ENCODE measurements around the gene B4GALT3.
A peak's percentile ranks its signal among the peaks of the same experiment; 100 is the strongest.

B4GALT3 gene

DNA sequence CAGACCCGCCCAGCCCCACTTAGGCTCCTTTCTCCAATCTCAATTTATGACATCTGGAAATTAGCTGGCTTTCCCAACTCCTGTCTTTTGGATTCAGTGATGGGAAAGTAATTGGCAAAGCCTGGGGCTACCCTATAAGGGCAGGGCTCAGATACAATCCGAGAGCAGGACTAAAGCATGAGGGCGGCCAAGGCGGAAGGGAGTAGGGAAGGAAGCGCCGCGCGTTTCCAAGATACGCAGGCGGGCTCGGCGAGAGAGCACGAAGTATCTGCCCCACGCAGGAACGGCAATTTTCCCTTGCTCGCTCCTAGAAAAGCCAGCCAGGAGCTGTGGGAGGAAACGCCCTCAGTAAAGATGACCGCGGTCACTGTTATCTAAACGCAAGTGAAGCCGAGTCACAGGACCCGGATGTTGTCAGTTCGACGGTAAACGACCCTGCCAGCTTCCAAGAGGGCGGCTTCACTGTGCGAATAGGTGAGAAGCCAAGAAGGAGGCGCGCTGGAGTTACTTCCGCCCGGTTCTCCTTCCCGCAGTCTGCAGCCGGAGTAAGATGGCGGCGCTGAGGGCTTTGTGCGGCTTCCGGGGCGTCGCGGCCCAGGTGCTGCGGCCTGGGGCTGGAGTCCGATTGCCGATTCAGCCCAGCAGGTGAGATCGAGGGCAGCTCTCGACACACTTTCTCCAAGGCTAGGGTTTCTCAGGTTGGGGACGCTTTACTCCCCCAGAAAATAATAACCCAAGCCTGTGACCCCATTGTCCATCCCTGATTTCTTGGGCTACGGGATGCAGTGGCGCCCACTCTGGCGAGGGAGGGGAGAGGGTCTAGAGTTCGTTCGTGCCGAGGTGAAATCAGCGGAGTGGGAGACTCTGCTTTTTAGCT lies 24.8 kb upstream of the B4GALT3 start, which contains the start of gene NDUFS2:
NDUFS2 (plus strand) TSS at position 532 of the 877 bp plus-strand sequence; CDS start at position 551, 19 bp downstream.
- peak; percentile 100 for DNase-seq

DNA sequence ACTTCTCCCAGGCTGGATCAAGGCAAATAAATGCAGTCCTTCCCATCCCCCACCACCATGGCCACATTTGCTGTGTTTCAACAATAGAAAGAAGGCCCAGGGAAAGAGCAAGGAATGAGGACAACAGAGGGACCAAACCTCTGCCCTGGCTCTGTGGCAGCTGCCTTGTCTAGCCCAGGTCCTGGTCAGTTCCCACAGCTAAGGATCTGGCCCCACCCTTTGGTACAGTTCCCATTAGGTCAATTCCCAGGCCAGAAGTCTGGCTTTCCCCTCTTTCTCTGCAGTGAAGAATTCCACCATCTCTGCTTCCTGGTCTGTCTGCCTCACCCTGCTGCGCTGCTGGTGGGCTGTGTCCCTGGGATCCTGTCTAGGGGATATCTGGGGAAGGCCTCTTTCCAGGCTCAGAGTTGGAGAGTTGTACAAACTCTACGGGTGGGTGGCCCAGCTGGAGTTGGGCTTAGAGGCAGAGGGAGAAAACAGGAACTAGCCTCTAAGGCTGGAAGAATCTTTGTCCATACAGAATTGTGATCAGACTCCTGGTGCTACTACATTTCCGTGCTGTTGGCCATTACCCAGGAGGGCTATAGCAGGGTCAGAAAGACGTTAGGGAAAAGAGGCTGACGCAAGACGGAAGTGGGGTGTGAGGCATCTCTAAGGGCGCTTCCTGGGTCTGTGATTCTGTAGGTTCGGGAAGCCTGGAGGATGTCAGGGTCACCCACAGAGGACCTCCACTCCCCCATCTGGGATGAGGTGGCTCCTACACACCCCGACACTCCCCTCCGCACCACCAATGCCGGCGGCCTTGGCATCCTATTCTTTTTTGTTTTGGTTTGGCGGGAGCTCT lies 23.9 kb upstream of the B4GALT3 start:
- peak; percentile 94 for DNase-seq

DNA sequence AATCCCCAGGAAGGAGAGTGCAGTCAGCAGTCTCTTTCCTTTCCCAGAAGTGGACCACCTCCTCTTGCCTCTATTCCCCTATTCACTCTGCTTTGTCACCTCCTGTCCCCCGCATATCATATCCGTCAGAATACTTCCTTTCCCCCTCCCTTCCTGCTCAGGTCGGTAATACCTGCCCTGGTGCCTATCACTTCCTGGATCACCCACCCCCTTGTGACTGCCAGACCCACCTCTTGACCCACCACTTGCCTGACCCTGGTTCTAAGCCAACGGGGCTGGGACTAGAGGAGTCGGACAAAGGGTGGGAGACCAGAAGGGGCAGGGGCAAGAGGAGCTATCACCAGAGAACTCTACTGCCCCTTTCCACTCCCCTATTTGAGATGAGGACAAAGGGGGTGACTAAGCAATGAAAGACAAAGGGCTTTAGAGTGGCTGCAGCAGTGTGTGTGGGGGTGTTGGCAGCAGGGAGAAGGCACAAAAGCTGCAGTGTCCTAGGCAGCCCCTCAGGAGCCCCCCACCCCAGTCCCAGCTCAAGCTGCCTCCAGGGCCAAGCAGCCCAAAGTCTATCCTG lies 23.2 kb upstream of the B4GALT3 start:
- no peak for DNase-seq

DNA sequence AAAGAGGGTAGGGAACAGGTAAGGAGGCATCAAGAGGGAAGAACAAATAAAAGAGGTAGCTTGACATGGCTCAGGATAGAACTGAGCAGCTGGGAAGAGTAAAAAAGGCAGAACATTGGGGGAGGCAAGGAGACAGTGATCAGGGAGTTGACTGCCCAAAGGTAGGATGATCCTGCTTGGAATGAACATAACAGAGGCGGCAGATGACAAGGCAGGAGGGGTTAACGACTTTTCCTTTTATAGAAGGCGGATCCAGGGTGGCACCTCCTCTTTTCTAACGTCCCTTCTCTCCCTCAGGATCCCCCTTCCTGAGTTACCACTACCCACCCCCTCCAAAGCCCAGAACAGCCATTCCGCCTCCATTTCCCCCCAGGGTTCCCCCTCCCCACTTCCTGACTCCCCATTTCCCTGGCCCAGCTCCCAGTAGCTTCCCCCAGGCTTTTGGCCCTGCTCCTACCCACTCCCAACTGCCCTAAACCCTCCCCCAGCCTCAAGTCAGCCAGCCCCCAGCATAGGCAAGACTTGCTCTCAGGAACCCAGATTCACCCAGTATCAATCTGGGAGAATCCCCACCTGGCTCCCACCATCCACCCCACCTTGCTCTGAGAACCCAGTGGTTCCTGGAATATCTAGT lies 22.3 kb upstream of the B4GALT3 start:
- DNase-seq, result no peak

DNA sequence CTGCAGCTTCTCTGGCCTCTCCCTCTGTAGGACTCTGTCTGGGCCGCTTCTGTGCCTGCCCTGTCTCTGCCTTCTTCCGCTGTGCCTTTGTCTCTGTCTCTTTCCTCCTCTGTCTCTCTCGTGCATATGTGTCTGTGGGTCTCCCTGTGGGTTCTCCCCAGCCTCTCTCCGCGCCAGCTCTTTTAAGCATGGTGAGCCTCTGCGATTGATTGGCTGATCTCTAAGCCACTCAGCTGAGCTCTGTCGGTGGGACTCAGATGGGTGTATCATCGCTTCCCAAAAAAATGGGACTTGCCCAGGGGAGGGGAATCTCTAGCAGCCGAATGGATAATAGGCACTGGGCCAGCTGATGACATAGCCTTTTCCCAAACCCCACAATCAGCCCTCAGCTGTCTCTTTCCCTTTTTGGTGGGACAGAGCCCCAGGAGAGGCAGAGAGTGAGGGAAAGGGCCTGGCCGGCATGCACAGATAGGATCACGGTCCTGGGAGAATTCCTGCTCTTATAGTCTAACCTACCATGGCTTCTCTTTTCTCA lies 21.7 kb upstream of the B4GALT3 start, which contains the start of gene ADAMTS4:
ADAMTS4 (minus strand) TSS at position 158 of the 535 bp plus-strand sequence. CDS start 427 bp downstream, outside the sequence.
- DNase-seq, result peak; percentile 80

DNA sequence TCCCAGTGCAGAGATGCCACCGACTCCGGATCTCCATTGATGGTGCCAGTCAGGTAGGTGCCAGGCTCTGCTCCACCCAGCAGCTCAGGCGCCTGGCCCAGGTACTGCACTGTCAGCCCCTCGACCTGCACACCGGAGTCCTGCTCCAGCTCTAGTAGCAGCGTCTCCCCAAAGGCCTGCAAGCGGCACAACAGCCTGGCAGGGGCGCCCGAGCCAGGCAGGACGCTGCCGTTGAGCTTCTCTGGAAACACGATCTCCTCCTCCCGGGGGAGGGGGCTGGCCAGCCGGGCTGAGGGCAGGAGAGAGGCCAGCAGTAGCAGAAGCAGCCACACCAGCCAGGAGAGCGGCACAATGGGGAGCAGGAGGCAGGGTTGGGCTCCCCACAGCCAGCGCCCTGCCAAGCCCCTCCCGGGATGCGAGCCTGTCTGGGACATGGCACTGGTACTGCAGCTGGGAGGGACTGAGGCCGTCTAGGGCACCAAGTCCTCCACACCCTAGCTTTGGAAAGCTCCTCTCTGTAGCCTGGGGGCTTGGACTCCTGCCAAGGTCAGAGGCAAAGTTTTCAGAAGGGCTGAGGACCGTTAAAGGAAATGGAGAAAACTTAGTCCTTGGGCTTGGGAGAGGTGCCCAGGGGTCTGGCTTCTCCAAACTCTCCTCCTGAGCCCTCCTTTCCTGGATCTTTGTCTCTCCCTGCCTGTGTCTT lies 21.0 kb upstream of the B4GALT3 start:
- DNase-seq, result no peak

DNA sequence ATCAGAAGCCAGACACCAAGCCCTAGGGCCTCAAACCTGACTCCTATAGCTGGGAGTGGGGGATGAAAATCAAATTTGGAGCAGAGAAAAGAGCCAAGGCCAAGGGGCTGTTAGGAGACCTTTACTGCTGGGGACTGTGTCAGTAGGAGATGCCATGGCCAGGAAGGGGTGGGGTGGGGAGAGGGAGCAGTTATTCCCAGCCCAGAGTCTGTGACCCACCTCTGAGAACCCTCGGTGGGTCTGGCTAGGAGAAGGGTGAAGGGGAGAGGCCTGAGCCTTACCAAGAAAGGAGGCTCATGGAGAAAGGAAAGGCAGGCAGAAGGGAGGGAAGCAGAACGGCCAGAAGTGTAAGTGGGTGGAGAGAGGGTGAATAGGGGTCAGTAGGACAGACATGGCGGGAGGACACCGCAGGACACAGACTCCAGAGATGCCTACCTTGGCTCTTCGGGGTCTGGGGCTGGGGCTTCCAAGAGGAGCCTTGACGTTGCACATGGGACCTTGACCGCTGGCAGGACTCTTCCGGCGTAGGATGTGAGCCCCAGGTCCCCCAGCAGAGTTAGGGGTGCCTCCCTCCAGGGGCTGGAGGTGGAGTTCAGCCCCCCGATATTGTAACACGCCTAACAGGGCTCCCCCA lies 20.4 kb upstream of the B4GALT3 start:
- no peak for DNase-seq

DNA sequence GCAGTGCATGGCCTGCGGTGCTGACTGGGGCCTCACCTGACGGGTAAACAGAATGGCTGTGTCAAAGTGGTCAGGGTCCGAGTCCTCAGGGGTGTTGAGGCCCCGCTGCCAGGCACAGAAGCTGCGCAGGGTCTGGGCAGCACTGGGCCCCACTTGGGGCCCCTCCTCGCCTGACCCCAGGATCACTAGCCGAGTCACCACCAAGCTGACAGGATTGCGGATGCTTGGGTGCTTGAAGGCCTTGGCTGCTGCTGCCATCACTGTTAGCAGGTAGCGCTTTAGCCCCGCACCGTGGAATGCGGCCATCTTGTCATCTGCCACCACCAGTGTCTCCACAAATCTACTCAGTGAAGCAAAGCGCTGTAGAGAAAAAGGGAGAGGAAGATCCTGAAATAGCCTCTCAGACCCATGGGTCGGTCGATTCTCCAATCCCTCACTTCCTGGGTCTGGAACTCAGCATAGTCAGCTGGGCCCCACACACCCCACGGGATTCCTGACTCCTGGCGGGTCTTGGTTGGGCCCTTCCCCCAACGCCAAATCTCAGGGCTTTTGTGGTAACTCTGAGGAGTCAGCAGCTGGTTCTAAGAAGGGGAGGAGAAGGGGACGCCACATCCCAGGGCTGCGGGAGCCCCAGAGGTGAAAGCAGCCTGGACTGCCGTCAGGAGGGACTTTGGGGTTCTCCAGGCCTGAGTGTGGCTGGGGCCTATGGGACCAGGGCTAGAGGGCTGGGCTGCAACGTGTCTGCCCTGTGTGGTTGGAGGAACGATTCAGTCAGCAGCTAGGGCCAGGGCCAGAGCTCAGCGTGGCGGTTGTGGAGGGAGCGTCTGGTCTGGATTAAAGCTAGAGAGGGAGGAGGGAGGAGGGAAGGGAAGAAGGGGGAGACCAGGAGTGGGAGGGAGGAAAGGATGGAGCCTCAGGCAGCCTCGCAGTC lies 19.5 kb upstream of the B4GALT3 start:
- peak; percentile 63 for DNase-seq

DNA sequence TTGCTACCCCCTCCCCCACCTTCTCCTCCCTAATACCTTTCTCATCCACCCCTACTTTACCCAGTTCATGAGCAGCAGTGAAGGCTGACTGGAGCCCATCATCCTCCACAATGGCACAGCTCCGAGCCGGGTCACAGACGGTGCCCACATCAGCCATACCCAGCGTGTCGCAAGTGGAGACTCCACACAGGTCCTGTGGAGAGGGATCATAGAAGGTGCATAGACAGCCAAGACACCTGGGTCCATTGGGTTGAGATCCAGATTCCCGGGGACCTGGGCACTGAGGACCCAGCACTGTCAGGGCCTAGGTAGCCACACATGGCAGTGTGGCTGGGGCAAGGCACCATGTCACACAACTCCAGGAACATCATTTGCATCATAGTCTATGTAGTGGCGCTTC lies 18.8 kb upstream of the B4GALT3 start:
- no peak for DNase-seq

DNA sequence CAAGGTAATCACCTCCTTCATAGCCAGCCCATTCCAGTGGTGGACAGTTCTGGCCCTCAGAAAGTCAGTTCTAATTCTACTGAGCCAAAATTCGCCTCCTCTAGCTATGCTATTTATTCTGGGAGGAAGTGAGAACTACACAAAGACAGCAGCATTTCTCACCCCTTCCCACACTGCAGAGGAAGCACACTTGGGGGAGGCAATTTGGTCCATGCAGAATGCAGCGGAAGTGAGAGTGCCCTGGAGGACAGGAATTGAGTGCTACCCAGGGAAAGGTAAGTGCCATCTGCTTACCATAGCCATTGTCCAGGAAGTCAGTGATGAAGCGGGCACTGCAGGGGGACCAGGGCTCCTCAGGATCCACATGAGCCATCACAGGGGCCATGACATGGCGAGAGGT lies 17.9 kb upstream of the B4GALT3 start:
- DNase-seq, result no peak

DNA sequence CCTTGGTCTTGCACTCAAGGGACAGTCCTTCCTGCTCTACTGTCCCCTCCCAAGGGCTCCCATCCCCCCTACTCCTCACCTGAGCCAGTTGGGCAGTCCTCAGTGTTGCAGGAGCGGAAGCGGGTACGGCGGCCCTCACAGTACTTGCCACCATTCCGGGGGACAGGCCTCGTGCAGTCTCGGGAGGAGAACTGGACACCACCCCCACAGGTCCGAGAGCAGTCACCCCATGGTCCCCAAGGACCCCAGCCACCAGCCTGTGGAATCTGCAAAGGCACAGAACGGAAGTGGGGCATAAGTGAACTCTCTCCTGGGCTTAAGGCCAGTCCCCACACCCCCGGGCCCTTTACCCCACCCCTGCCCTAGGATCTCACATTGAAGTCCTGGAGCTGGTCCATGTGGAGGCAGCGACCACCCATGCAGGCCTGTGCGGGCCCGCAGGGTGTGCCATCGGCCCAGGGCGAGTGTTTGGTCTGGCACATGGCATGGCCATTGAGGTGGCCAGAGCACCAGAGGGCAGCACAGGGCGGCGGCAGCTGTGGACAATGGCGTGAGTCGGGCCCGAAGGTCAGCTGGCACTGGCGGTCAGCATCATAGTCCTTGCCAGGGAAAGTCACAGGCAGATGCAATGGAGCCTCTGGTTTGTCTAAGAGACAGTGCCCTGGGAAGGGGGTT lies 16.4 kb upstream of the B4GALT3 start:
- DNase-seq, result no peak

DNA sequence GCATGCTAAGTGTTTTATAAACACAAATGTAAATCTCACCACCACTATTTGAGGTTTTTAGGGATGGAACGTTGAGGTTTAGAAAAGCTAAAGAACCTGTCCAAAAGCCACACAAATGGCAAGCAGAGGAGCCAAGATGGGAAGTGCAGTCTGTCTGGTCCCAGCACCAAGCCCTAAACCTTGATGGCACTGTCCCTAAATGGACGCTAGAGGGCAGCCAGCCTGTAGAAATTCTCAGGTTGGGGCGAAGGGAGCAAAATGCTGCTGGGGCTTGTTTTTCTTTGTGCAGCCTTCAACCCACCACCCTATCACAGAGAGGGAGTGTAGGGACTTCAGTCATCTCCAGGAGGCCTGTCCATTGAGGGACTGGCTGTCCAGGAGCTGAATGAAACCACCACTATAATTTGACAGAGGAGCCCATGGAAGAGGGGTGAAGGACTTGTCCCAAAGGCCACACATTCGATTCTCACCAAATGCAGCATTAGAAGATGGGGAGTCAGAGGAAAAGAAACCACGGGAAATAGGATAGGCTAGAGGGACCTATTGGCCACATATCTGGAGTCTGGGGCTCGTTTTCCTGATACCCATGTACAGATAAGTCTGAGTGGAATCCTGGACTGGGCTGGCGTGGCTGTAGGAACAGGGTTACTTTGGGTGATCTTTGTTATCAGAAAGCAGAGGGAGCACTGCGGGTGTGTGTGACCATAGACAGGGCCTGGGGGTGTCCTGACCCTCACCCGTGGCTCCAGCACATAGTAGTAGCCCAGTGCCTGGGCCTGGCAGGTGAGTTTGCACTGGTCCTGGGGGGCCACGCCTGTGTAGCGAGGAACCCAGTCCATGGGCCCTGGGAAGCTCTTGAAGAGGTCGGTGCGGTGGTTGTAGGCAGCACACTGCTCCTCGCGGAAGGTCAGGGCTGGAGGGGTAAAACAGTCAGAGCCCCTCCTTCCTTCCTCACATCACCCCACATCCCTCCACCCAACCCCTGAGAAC lies 15.5 kb upstream of the B4GALT3 start:
- DNase-seq, result peak; percentile 67

DNA sequence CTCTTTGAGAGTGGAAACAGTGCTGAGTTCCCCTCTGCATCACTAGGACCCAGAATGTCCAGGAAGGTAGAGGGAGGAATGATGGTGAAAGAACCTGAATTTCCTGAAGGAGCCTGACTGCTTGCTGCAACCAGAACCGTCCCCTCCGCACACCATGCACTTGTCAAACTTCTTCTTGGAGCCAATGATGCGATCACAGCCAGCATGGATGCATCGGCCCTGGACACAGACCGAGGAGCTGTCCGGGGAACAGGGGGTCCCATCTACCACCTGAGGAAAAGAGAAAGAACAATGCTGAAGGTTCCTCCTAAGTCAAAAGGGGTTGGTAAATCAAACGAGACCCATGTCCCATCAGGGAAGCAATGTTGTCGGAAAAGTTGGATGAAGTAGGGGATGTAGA lies 14.7 kb upstream of the B4GALT3 start:
- no peak for DNase-seq

DNA sequence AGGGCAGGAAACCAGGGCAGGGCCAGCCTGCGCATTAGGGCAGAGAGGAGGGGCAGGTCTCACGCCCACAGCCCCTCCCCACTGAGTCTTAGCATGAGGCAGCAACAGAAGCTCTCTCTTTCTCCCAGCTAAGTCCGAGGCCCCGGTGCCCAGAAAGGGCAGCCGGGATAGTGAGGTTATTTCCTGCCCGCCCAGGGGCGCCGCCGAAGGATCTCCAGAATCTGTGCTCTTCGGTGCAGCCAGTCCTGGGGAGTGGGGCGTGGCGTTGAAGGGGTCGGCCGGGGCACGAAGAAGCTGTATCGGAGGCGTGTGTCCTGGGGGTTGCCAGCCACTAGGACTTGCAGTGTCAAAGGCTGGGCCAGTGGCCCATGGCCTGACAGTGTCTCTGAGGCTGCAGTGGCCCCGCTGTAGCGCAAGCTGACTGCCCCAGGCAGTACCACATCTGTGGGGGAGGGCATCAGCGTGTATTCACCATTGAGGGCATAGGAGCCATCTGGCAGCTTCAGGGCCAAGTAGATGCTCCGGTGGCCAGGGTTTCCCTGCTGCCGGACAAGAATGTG lies 13.7 kb upstream of the B4GALT3 start:
- no peak for DNase-seq

DNA sequence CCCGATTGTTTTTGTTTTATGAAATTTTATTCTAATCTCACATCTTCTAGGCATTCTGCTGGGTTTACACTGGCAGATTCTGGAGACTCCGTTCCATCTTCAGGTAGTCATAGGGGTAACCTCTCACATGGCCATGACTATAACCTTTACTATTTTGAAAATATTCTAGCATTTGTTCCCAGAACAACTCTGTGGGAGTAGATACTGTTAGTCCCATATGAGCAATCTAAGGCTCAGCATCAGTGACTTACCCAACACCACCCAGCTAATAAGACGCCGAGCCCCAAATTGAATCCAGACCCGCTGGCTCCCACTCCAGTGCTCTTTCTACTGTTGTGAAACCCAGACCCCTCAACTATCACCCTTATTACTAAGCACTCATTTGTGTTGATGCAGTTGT lies 11.7 kb upstream of the B4GALT3 start:
- DNase-seq, result no peak

DNA sequence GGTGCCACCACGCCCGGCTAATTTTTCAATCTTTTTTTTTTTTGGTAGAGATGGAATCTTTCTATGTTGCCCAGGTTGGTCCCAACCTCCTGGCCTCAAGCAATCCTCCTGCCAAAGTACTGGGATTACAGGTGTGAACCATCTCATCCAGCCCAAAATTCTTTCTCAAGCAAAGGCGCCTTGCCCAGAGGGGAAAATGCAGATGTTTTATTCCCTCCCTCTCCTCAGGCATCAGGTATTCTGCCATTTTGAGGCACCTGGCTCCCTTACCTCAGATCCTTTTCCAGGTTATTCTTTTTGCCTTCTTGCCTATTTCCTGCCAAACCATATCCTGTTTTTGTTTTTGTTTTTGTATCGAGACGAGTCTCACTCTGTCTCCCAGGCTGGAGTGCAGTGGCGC lies 11.1 kb upstream of the B4GALT3 start:
- DNase-seq, result no peak

DNA sequence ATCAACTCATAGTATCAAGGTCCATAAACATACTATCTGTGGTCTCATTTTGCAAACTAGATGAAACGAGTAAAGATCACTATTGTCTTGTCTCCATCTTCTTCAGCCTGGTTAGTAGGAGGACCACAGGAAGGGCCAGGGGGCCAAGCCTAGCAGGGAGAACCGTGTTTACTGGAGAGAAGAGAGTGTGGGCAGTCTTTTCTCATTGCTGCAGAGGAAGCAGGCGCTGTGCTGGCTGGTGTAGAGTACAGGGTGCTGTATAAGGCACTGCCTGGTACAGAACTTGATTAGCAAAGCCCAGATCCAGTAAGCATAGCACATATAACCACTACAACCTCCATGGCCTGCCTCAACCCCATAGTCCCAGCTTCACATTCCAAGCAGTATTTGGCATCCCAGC lies 10.0 kb upstream of the B4GALT3 start:
- no peak for DNase-seq

DNA sequence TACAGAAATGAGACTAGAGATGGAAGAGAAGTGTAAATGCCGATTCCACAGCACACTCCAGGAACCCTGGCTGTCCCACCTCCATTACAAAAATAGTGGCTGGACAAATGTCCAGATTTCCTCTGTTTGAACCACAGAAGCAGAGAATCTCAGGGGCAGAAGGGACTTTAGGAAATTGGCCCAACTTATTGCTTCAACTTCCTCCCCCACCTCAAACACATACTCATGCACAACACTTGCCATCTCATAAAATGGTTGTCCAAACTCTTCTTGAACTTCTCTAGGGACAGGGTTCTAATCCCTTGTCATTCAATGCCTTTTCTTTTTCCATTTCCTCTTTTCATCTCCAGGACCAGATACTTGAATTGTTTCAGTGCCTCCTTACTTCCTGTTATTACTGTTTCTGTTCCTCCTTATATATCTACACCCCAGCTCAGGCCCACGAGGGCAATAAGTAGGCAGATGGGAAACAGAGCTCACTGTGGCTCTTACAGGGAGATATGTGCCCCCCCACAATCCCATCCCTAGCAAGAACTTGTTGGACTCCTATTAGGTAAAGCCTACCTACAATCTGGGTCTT lies 8.5 kb upstream of the B4GALT3 start:
- no peak for DNase-seq
